Measurements from ENCODE around the gene TLE3. TPM values are rescaled to one million over a fixed set of nuclear protein-coding genes. Genes with fewer than 3 reads are reported as not detected.

TLE3 gene
- total and polyA plus RNA-seq, 2 of the 13 experiments (the other 11 are each of a cell fraction or from before 2014, with no cell fraction given), result 11.9 to 13.8 TPM

- TF ChIP-seq ZNF274 (CRISPR knock-in tag; IDR thresholded peaks at IDR 0.05), result peak; percentile 67; the same call in 1 of the 2 replicates
- no peak for TF ChIP-seq ZNF326 (CRISPR knock-in tag; IDR thresholded peaks at IDR 0.05; ENCODE audit: borderline replicate concordance)
- peak; percentile 89 for TF ChIP-seq KDM1A (CRISPR knock-in tag; IDR thresholded peaks at IDR 0.05)
- TF ChIP-seq ZNF614 (CRISPR knock-in tag; IDR thresholded peaks at IDR 0.05; ENCODE audit: borderline replicate concordance), result peak; percentile 86
- TF ChIP-seq CREB1 (IDR thresholded peaks at IDR 0.05), result no peak
- TF ChIP-seq CREB1 (CRISPR knock-in tag; IDR thresholded peaks at IDR 0.05), result peak; percentile 77; the same call in 1 of the 2 replicates
- TF ChIP-seq ZNF564 (CRISPR knock-in tag; IDR thresholded peaks at IDR 0.05), result peak; percentile 85
- TF ChIP-seq ZNF605 (CRISPR knock-in tag; IDR thresholded peaks at IDR 0.05), result peak; percentile 68; the same call in 1 of the 2 replicates
- no peak for TF ChIP-seq NFE2 (CRISPR knock-in tag; IDR thresholded peaks at IDR 0.05)
- 0 out of 2 replicates have a peak, but pooled peaks have one; percentile 50 for TF ChIP-seq CHCHD3 (CRISPR knock-in tag; IDR thresholded peaks at IDR 0.05)
- peak; percentile 84 for TF ChIP-seq ZNF431 (CRISPR knock-in tag; IDR thresholded peaks at IDR 0.05; ENCODE audit: borderline replicate concordance, low read depth)
- TF ChIP-seq RORA (CRISPR knock-in tag; IDR thresholded peaks at IDR 0.05), result no peak
- TF ChIP-seq ZNF512B (CRISPR knock-in tag; IDR thresholded peaks at IDR 0.05; ENCODE audit: borderline replicate concordance), result peak; percentile 90
- TF ChIP-seq ZBTB39 (CRISPR knock-in tag; IDR thresholded peaks at IDR 0.05), result no peak
- no peak for TF ChIP-seq TERF1 (CRISPR knock-in tag; IDR thresholded peaks at IDR 0.05)
- no peak for TF ChIP-seq KLF6 (CRISPR knock-in tag; IDR thresholded peaks at IDR 0.05)
- TF ChIP-seq ZNF766 (CRISPR knock-in tag; IDR thresholded peaks at IDR 0.05; ENCODE audit: borderline replicate concordance), result no peak
- peak; percentile 79; the same call in 1 of the 2 replicates for TF ChIP-seq ZBED4 (CRISPR knock-in tag; IDR thresholded peaks at IDR 0.05; ENCODE audit: borderline replicate concordance)
These were observed 43.0 kb upstream of the TLE3 start (continued) for GRCh38 chr15:70140543-70141375.
